ENCODE measurements around the gene TFPI.
"Not testable (repeated sequence)": the region's sequence is repeated elsewhere in the genome, so short reads cannot be mapped to it uniquely, and the experiment has no call there.

Gene TFPI

DNA sequence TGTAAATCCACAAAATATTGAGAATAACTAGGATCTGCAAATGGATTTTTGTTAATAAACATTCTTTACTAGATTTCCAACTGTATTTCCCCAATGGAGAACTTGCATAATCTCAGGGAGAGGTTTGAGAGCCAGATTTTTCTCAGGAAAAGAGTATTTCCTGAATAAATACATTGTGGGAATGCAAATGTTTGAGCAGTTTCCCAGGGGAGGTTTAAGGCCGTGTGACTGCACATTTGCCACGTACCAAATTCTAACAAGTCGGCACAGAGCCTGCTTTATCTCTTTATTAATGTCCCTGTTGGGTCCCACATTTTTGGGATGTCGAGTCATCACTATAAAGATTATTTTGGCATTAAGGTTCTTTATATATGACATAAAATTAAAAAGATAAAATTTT, 27.0 kb downstream of the TFPI start:
- no peak for DNase-seq

DNA sequence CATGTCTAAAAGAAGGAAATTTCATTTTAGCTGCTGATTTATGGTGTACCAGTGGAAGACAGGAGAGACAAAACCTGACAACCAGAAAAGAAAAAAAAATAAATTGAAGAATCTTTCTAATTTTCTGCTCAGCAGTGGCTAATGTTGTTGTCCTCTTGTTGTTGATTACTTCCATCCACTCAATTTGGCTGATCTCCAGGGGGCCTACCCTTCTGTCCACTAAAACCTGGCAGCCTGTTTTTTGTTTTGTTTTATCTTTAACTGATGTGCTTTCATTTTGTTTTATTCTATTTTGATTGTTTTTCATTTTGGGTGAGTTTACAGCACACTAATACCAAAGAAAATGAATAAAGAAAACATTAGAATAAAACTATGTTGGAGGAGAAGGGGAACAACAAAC, 27.4 kb downstream of the TFPI start:
- no peak for DNase-seq

DNA sequence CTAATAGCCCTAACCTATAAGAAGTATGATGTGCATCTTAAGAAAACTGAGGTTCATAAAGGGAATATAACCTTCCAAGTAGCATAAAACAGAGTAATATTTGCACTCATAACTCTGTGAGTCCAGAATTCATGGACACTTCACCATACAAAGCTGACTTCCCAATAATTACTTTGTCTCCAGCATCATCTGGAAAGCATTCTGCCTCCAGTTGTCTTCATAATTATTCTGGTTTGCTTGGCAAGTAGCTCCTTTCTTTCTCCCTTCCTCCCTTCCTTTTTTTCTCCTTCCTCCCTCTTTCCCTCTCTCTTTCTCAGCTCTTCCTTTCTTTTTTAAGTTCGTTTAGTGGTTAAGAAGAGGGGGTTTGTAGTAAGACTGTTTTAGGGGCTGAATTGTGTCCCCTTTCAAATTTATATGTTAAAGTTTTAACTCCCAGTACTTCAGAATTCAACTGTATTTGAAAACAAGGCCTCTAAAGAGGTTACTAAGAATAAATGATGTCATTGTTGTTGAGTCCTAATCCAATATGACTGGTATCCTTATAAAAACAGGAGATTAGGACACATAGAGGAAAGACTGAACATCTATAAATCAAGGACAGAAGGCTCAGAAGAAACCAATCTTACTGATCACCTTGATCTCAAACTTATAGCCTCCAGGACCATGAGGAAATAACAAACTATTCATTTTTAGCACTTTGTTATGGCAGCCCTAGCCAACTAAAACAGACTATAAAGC, 28.9 kb downstream of the TFPI start:
- DNase-seq = no peak

DNA sequence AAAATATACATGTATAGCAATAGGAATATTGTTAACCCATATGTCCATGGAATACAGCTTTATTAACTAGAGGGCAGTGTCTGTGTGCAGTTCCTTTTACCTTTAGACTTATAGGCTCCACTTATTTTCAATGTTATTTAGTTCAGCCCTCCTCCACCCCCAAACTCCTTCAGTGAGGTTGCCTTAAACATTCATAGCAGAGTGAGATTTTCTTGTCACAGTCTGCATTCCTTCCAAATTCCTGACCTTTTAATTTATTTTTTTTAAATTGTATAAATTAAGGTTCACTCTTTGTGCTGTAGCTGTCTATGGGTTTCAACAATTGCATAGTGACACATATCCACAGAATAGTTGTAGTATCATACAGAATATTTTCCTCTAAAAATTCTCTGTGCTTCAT, 30.9 kb downstream of the TFPI start:
- DNase-seq = no peak

DNA sequence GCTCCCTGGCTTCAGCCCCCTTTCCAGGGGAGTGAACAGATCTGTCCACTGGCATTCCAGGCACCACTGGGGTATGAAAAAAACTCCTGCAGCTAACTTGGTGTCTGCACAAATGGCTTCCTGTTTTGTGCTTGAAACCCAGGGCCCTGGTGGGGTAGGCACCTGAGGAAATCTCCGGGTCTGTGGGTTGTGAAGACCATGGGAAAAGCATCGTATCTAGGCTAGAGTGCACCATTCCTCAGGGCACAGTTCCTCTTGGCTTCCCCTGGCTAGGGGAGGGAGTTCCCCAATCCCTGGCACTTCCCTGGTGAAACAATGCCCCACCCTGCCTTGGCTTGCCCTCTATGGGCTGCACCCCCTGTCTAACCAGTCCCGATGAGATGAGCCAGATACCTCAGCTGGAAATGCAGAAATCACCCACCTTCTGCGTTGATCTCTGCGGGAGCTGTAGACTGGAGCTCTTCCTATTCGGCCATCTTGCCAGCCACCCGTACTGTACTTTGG, 34.1 kb downstream of the TFPI start:
- DNase-seq = no peak

DNA sequence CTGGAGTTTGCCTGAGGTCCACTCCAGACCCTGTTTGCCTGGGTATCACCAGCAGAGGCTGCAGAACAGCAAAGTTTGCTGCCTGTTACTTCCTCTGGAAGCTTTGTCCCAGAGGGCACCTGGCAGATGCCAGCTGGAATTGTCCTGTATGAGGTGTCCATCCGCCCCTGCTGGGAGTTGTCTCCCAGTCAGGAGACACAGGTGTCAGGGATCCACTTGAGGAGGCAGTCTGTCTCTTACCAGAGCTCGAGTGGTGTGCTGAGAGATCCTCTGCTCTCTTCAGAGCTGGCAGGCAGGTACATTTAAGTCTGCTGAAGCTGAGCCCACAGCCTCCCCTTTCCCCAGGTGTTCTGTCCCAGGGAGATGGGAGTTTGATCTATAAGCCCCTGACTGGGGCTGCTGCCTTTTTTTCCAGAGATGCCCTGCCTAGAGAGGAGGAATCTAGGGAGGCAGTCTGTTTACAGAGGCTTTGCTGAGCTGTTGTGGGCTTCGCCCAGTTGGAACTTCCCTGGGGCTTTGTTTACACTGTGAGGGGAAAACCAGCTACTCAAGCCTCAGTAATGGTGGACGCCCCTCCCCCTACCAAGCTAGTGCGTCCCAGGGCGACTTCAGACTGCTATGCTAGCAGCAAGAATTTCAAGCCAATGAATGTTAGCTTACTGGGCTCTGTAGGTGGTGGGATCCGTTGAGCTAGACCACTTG, 34.7 kb downstream of the TFPI start:
- no peak for DNase-seq

DNA sequence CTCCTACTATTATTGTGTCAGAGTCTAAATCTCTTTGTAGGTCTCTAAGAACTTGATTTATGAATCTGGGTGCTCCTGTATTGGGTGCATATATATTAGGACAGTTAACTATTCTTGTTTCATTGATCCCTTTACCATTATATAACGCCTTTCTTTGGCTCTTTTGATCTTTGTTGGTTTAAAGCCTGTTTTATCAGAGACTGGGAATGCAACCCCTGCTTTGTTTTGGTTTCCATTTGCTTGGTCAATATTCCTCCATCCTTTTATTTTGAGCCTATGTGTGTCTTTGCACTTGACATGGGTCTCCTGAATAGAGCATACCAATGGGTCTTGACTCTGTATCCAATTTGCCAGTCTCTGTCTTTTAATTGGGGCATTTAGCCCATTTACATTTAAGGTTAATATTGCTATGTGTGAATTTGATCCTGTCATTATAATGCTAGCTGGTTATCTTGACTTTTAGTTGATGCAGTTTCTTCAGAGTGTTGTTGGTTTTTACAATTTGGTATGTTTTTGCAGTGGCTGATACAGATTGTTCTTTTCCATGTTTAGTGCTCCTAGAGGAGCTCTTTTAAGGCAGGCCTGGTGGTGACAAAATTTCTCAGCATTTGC, 36.4 kb downstream of the TFPI start:
- DNase-seq = not testable (repeated sequence)

DNA sequence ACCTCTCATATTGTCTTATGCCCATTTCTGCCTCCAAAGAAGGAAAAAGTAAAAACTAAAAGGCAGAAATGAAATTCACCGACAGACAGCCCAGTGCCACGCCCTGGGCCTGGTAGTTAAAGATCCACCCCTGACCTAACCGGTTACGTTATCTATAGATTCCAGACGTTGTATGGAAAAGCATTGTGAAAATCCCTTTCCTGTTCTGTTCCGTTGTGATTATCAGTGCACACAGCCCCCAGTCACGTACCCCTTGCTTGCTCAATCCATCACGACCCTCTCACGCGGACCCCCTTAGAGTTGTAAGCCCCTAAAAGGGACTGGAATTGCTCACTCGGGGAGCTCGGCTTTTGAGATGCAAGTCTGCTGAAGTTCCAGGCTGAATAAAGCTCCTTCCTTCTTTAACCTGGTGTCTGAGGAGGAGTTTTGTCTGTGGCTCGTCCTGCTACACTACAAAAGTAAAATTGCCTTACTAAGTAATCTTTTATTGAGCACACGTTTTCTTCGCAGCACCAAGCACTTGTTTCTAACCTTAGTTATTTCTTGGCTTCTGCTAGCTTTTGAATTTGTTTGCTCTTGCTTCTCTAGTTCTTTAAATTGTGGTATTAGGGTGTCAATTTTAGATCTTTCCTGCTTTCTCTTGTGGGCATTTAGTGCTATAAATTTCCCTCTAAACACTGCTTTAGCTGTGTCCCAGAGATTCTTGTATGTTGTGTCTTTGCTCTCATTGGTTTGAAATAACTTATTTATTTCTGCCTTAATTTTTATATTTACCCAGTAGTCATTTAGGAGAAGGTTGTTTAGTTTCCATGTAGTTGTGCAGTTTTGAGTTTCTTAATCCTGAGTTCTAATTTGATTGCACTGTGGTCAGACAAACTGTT, 37.4 kb downstream of the TFPI start:
- not testable (repeated sequence) for DNase-seq

DNA sequence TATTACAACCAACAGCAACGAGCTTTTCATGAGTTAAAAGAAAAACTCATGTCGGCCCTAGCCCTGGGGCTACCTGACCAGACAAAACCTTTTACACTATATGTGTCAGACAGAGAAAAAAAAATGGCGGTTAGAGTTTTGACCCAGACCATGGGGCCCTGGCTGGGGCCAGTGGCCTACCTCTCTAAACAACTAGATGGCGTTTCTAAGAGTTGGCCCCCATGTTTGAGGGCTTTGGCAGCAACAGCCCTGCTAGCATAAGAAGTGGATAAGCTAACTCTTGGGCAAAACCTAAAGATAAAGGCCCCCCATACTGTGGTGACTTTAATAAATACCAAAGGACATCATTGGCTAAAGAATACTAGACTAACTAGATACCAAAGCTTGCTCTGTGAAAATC, 39.3 kb downstream of the TFPI start:
- DNase-seq = no peak

DNA sequence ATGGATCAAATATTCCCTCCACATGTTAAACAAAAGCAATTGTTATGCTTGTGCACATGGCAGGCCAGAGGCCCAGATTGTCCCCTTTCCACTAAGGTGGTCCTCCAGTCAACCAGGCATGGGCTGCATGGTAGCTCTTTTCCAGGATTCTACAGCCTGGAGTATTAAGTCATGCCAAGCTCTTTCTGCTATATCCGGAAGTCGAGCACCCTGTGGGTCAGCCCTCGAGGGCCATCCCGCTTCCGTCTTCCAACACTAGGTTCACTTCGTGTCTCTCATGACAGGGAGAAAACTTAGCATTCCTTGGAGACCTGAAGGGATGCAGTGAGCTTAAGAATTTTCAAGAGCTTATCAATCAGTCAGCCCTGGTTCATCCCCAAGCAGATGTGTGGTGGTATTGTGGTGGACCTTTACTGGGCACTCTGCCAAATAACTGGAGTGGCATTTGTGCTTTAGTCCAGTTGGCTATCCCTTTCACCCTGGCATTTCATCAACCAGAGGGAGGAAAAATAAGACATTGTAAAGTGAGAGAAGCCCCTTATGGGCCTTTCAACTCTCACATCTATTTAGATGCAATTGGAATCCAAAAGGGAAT, 39.9 kb downstream of the TFPI start:
- not testable (repeated sequence) for DNase-seq

DNA sequence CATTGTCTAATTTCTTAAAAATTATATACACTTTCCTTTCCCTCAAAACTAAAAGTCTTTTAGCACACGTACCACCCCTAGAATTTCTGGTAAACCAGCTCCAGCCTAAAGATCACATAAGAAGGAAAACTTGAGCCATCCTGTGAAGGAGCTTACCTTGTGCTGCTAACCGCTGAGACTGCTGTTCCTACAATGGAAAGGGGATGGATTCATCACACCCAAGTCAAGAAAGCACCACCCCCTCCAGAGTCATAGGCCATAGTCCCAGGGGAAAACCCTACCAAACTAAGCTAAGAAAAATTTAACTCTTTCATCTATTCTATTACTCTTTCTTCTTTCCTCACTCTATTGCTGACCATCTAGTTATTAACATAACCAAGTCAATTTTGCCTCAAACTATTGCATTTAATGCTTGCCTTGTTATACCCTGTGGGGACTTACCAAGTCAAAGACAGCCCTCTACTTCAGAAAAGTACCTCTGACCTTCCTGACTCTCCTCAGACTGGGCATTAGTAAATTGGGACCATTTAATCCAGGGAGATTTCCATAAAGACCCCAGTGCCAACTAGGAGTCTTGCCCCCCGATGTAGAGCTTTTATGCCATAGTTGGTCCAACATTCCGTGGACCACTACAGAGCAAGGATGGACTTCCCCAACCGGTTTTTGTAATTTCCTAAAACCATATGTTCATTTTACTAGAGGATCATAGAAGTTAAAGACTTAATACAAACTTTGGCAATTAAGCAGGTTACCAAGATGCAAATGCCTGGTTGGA, 40.6 kb downstream of the TFPI start:
- not testable (repeated sequence) for DNase-seq

DNA sequence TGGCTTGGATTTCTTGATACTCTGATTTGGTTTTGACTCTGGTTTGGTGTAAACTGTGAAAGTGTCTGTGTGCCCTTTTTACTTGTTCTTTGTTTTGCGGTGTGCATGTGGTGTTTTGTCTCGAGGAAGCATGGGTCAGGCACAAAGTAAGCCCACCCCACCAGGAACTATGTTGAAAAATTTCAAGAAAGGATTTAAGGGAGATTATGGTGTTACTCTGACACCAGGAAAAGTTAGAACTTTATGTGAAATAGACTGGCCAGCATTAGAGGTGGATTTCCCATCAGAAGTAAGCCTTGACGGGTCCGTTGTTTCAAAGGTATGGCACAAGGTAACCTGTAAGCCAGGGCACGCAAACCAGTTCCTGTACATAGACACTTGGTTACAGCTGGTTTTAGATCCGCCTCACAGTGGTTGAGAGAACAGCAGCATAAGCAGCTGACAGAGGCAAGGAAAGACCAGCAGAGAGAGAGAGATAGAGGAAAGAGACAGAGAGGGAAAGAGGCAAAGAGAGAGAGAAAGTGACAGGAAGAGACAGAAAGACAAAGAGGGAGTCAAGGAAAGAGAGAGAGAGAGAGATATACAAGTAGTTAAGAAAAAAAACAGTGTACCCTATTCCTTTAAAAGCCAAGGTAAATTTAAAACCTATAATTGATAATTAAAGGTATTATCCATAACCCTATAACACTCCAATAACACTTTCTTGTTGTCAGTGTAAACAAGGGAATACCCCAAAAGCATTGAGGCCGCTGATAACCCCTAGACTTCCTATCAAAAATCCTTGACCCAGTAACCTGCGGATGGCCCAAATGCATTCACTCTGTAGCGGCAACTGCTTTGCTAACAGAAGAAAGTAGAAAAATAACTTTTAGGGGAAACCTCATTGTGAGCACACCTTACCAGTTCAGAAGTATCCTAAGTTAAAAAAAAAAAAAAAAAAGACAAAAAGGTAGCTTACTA, 42.6 kb downstream of the TFPI start:
- no peak for DNase-seq

DNA sequence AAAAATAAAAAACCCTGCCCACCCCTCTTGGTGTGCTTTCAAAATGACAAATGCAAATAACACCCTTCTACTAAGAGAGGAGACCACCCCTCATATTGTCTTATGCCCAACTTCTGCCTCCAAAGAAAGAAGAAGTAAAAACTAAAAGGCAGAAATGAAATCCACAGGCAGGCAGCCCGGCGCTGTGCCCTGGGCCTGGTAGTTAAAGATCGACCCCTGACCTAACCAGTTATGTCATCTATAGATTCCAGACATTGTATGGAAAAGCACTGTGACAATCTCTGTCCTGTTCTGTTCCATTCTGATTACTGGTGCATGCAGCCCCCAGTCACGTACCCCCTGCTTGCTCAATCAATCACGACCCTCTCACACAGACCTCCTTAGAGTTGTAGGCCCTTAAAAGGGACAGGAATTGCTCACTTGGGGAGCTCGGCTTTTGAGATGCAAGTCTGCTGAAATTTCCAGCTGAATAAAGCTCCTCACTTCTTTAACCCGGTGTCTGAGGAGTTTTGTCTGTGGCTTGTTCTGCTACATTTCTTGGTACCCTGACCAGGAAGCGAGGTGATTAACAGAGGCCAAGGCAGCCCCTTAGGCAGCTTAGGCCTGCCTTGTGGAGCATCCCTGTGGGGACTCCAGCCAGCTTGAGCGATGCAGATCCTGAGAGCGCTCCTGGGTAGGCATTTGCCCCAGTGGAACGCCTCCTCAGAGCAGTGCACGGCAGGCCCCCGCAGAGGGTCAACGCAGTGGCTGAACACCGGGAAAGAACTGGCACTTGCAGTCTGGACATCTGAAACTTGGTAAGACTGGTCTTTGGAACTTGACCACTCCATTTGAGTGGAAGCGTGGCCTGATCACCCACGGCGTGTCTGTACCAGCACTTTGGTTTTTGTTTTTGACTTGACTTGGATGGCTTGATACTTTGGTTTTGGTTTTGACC, 43.5 kb downstream of the TFPI start:
- DNase-seq = not testable (repeated sequence)

DNA sequence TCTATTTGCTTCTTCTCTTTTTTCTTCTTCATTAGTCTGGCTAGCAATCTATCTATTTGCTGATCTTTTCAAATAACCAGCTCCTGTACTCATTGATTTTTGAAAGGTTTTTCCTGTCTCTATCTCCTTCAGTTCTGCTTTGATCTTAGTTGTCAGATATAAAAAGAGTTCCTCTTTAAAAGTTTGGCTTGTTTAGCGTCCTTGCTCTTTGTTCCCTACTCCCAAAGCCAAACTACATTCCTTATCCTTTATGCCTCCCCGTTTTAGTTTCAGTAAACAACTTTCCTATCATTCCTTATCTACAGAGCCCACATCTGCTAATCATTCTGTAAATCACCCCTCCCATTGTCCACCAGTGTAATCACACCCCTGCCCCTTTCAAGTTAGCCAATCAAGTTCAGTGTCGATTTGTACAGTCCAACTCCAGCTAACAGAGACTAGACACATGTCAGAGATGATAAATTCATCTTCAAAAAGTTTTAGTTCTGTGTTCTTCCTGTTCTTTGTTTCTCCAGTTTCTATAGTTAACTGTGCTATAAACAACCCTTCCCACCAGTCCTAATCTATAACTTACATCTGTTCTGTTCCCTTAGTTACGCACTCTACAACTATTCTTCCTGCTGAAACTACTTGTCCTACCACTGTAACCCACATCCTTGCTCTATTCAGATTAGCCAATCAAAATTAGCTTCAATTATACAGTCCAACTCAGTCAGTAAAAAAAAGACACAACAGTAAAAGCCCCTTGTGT, 44.4 kb downstream of the TFPI start:
- DNase-seq = no peak

DNA sequence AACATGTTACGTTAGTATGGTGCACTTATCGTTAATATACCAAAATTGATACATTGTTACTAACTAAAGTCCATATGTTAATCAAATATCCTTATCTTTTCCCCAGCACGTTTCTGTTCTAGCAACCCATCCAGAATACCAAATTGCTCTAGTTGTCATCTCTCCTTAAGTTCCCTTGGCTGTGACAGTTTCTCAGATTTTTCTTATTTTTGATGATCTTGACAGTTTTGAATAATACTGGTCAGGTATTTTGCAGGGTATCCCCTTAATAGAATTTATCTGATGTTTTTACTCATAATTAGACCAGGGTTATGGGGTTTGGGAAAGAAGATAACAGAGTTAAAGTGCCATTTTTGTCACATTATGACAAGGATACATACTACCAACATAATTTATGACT, 47.8 kb downstream of the TFPI start:
- no peak for DNase-seq

DNA sequence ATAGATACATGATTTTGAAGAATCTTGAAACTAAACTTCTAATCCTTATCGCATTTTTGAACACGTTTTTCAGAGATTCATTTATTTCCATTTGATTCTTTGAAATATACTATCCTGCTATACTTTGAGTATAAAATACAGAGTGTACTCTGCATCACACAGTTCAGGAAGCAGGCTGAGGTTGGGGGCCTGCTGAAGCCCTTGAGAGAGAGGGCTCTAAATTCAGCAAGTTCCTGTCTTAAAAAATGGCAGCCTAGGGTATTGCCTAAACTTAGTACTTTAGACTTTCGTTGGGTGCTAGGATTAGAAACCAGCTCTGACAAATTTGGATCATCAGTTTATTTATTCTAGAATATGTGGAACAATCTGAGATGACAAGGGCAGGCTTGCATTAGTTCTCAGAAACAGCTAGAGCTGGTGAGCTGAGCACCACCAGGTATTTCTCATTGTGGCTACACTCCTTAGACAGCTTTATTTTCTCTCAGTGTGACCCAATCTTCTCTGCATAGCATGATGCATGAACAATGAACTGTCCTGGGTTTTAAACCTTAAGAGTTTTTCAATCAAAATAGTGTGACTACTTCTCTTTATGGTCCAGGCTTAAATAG, 49.1 kb downstream of the TFPI start:
- DNase-seq = no peak

DNA sequence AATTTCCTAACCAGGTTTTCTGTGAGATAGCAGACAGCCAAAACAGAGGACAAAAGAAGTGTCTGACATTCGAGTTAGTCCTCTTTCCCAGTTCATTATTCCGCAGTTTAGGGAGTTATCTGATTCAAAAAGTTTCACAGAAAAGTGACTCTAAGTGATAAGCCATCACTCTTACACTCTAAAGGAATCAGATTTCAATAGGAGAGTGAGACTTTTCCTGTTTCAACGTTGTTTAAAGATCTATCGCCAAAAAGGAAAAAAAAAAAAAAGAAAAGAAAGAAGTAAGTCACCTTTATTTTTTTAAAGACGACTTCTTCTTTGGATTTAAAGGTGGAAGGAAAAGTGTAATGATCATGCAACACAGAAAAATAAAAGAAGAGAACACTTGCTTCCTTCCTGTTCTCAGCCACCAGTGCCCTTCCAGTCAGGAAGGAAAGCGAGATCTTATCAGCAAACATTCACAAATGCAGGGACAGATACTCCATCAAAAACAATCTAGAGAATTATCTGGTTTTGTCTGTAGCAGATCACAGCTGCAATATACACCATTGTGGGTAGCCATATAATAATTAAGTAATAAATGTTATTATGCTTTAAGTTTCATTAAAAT, 49.8 kb downstream of the TFPI start:
- no peak for DNase-seq

DNA sequence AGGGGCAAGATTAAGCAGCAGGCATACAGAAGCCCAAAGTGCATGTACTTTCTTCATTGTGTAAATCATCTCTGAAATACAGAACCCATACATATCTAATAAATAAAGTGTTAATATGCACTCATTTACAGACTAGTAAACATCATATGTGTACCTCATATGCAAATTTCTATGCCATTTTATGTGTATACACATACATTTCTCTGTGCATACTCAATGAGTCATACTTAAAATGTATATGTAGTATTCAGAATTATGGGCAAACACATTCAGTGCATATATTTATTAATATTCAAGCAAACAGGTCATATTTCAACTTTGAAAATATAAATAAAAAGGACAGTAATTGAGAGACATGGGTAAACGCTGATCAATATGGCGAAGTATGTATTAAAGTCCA, 50.5 kb downstream of the TFPI start:
- DNase-seq = no peak
